Measurements from ENCODE around the gene CHST3. TPM values are rescaled to one million over a fixed set of nuclear protein-coding genes. Genes with fewer than 3 reads are reported as not detected.

CHST3 gene
- polyA plus RNA-seq, 2 of the 4 experiments (the other 2 are of a cell fraction): 12.8 to 23.1 TPM

DNA sequence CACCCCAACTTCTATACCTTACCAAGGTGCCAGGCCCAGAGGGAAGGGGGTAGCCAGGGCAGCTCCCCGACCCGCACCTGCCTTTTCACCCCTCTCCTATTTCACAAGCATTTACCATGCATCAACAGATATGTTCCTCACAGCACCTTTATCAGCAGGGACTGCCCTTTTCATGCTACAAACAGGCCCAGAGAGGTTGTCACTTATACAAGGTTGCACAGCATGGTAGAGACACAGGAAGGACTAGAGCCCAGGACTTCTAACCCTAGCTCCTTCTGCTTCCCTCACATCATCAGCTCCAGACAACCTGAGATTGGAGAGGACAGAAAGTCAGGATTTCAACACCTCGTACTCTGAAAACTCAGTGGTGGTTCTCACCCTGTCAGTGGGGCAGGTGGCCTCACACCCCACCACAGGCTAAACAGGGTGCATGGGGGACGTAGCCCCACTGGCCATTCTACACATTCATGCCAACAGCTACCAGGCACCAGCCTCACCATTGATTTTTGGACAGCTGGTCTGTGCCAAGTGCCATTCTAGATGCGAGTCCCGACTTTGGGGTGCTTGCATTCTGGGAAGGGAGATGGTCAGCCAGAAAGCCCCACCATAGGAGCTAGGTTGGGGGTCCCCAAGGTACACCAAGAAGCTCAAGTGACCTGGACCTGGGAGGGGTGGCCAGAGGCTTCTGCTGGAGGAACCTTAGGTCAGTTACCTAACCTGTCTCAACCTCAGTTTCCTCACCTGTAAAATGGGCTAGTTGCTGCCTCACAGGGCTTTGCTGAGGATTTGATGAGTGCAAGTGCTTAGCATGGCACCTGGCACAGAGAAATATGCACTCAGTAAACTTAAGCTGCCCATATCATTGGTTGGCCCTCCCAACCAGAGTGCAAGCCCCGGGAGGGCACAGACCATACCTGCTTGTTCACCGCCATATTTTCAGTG is 38.4 kb downstream of the CHST3 start (continued):
- TF ChIP-seq, protein P1, sequence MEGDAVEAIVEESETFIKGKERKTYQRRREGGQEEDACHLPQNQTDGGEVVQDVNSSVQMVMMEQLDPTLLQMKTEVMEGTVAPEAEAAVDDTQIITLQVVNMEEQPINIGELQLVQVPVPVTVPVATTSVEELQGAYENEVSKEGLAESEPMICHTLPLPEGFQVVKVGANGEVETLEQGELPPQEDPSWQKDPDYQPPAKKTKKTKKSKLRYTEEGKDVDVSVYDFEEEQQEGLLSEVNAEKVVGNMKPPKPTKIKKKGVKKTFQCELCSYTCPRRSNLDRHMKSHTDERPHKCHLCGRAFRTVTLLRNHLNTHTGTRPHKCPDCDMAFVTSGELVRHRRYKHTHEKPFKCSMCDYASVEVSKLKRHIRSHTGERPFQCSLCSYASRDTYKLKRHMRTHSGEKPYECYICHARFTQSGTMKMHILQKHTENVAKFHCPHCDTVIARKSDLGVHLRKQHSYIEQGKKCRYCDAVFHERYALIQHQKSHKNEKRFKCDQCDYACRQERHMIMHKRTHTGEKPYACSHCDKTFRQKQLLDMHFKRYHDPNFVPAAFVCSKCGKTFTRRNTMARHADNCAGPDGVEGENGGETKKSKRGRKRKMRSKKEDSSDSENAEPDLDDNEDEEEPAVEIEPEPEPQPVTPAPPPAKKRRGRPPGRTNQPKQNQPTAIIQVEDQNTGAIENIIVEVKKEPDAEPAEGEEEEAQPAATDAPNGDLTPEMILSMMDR (IDR thresholded peaks at IDR 0.05): no peak
- TF ChIP-seq NPAS2 (CRISPR knock-in tag; IDR thresholded peaks at IDR 0.05; ENCODE audit: borderline replicate concordance): no peak

DNA sequence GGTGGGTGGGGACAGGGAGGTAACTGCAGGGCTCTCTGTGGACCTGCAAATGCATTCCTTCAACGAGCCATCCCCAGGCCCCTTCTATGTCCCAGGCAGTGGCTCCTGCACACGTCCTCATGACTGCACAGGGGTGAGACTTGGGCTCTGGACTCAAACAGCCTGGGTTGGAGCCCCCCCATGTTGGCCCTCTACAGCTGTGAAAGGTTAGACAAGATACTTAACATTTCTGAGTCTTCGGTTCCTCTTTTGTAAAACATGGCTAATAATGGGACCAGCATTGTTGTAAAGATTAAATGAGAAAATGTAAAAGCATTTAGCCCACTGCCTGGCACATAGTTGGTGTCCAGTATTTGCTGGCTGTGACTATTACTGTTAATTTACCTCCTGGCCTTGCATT is 41.8 kb downstream of the CHST3 start:
- no peak overlapping the region for H3K4me2 ChIP-seq
- no peak for ATAC-seq
- CTCF ChIA-PET: interaction anchor here (0.6 to 2.5 kb wide), 5 partner anchors 30 to 110 kb away, joined by 3 to 8 read pairs (median 3); no protein-coding TSS in a partner anchor
- 77% methylated on average over 3 of the region's 3 CpGs for WGBS (ENCODE audit: missing lambda C conversion rate)
- no peak for FAIRE-seq
- POLR2A ChIA-PET: no interaction called here
- peaks cover 9% of the 10 kb centered on the region; the same call in 1 of the 3 replicates for H3K4me1 ChIP-seq
- no peak for DNase-seq (ENCODE audit: low read depth in 1 of 2, low spot score in 1 of 2)
- H3K9me3 ChIP-seq: no peaks in the 10 kb centered on the region
- TF ChIP-seq, protein P2, sequence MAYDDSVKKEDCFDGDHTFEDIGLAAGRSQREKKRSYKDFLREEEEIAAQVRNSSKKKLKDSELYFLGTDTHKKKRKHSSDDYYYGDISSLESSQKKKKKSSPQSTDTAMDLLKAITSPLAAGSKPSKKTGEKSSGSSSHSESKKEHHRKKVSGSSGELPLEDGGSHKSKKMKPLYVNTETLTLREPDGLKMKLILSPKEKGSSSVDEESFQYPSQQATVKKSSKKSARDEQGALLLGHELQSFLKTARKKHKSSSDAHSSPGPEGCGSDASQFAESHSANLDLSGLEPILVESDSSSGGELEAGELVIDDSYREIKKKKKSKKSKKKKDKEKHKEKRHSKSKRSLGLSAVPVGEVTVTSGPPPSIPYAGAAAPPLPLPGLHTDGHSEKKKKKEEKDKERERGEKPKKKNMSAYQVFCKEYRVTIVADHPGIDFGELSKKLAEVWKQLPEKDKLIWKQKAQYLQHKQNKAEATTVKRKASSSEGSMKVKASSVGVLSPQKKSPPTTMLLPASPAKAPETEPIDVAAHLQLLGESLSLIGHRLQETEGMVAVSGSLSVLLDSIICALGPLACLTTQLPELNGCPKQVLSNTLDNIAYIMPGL (CRISPR knock-in tag; IDR thresholded peaks at IDR 0.05; ENCODE audit: borderline replicate concordance): no peak
- TF ChIP-seq HOXA7 (CRISPR knock-in tag; IDR thresholded peaks at IDR 0.05) (no peak), JUNB (IDR thresholded peaks at IDR 0.05) (no peak), FOSB (CRISPR knock-in tag; IDR thresholded peaks at IDR 0.05) (no peak)
- TF ChIP-seq, protein P3, sequence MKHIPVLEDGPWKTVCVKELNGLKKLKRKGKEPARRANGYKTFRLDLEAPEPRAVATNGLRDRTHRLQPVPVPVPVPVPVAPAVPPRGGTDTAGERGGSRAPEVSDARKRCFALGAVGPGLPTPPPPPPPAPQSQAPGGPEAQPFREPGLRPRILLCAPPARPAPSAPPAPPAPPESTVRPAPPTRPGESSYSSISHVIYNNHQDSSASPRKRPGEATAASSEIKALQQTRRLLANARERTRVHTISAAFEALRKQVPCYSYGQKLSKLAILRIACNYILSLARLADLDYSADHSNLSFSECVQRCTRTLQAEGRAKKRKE (CRISPR knock-in tag; IDR thresholded peaks at IDR 0.05; ENCODE audit: low read depth): no peak
- TF ChIP-seq, protein P4, sequence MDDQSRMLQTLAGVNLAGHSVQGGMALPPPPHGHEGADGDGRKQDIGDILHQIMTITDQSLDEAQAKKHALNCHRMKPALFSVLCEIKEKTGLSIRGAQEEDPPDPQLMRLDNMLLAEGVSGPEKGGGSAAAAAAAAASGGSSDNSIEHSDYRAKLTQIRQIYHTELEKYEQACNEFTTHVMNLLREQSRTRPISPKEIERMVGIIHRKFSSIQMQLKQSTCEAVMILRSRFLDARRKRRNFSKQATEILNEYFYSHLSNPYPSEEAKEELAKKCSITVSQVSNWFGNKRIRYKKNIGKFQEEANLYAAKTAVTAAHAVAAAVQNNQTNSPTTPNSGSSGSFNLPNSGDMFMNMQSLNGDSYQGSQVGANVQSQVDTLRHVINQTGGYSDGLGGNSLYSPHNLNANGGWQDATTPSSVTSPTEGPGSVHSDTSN (IDR thresholded peaks at IDR 0.05): no peak
- H3K4me3 ChIP-seq: no peak overlapping the region
- H3K27ac ChIP-seq: no peak overlapping the region

DNA sequence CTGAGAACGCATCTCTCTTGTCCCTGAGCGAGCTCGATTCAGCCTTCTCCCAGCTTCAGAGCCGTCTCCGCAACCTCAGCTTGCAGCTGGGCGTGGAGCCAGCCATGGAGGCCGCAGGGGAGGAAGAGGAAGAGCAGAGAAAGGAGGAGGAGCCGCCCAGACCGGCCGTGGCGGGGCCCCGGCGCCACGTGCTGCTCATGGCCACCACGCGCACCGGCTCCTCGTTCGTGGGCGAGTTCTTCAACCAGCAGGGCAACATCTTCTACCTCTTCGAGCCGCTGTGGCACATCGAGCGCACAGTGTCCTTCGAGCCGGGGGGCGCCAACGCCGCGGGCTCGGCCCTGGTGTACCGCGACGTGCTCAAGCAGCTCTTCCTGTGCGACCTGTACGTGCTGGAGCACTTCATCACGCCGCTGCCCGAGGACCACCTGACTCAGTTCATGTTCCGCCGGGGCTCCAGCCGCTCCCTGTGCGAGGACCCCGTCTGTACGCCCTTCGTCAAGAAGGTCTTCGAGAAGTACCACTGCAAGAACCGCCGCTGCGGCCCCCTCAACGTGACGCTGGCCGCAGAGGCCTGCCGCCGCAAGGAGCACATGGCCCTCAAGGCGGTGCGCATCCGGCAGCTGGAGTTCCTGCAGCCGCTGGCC is 43.2 kb downstream of the CHST3 start:
- Histone ChIP-seq H3K4me2 (no peak overlapping the region), H3K27ac (no peak overlapping the region), H3K4me1 (peaks cover 9% of the 10 kb centered on the region; the same call in 1 of the 3 replicates), H3K9me3 (no peaks in the 10 kb centered on the region), H3K4me3 (no peak overlapping the region)
- ChIA-PET POLR2A (no interaction called here), CTCF (interaction anchor here (1.2 to 2.5 kb wide), 5 partner anchors 11 to 111 kb away, joined by 3 to 8 read pairs (median 7); no protein-coding TSS in a partner anchor)
- WGBS (ENCODE audit: missing lambda C conversion rate): 96% methylated on average over 57 of the region's 59 CpGs
- TF ChIP-seq CHD4 (IDR thresholded peaks at IDR 0.05; ENCODE audit: borderline replicate concordance): no peak
- no peak for TF ChIP-seq CHD2 (IDR thresholded peaks at IDR 0.05; ENCODE audit: low read length, partially characterized antibody)
- TF ChIP-seq, protein P5, sequence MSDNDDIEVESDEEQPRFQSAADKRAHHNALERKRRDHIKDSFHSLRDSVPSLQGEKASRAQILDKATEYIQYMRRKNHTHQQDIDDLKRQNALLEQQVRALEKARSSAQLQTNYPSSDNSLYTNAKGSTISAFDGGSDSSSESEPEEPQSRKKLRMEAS (IDR thresholded peaks at IDR 0.05): no peak
- TF ChIP-seq MAZ (IDR thresholded peaks at IDR 0.05; ENCODE audit: borderline replicate concordance, low read depth, low read length): no peak
- no peak for TF ChIP-seq POLR2AphosphoS2 (conservative IDR thresholded peaks at IDR 0.05; ENCODE audit: low read length)
- TF ChIP-seq FOSB (CRISPR knock-in tag; IDR thresholded peaks at IDR 0.05): no peak
- no peak for TF ChIP-seq NFE2L2 (conservative IDR thresholded peaks at IDR 0.05; ENCODE audit: low read length)
- TF ChIP-seq, protein P1 (IDR thresholded peaks at IDR 0.05): no peak
- DNase-seq (ENCODE audit: low read depth in 1 of 2, low spot score in 1 of 2) (no peak), ATAC-seq (no peak), FAIRE-seq (no peak)

All from A549 (cell line).